Activated CD8-positive, alpha-beta memory T cell treated with anti-CD3 and anti-CD28 coated beads for 36 hours (primary cell): Measurements from ENCODE around the gene NME7. TPM values are rescaled to one million over a fixed set of nuclear protein-coding genes. Genes with fewer than 3 reads are reported as not detected.

Experiments used
- CTCF ChIA-PET: fragments of 350-600 bp; sonication (Branson Sonifier 250); formaldehyde crosslinking; loops from one replicate; lab custom pipeline; 2021; ENCODE audit warnings: antibody characterized with exemption; lab: Charles Lee
- POLR2A ChIA-PET: fragments of 350-600 bp; sonication (Branson Sonifier 250); formaldehyde crosslinking; loops from one replicate; lab custom pipeline; 2021; ENCODE audit warnings: antibody characterized with exemption; lab: Charles Lee
- total RNA-seq, 2 experiments: library from RNA; stranded (reverse); gene quantifications; one replicate each; pipeline ENCODE4 v1.2.3, GENCODE V29; 2021

The NME7 gene
- total RNA-seq, 2 experiments from 2014 or later: 25.4 to 27.0 TPM

- ChIA-PET CTCF (interaction anchor here (1.7 kb wide), 1 partner anchor 11 kb away, joined by 7 read pairs; no protein-coding TSS in a partner anchor), POLR2A (no interaction called here)
Observed at GRCh38 chr1:169118227-169118626, 249.4 kb downstream of the NME7 start.

- POLR2A ChIA-PET: no interaction called here
- CTCF ChIA-PET: interaction anchor here (1.7 kb wide), 1 partner anchor 10 kb away, joined by 7 read pairs; no protein-coding TSS in a partner anchor
Observed at GRCh38 chr1:169117599-169117998, 250.0 kb downstream of the NME7 start.

- ChIA-PET POLR2A (no interaction called here), CTCF (interaction anchor here (1.7 kb wide), 1 partner anchor 9 kb away, joined by 7 read pairs; no protein-coding TSS in a partner anchor)
Observed at GRCh38 chr1:169117014-169117413, 250.6 kb downstream of the NME7 start.

GRCh38 chr1:169115891-169116585 lies 251.6 kb downstream of the NME7 start:
- ChIA-PET POLR2A (no interaction called here), CTCF (no interaction called here)

GRCh38 chr1:169113613-169114119 lies 253.9 kb downstream of the NME7 start:
- ChIA-PET CTCF (no interaction called here), POLR2A (no interaction called here)

GRCh38 chr1:169112241-169112640 lies 255.4 kb downstream of the NME7 start:
- ChIA-PET POLR2A (interaction anchor here (0.5 kb wide), 1 partner anchor 23 kb away, joined by 5 read pairs; no protein-coding TSS in a partner anchor), CTCF (no interaction called here)

GRCh38 chr1:169111472-169111871 lies 256.1 kb downstream of the NME7 start:
- ChIA-PET CTCF (no interaction called here), POLR2A (no interaction called here)

GRCh38 chr1:169110689-169111447 lies 256.7 kb downstream of the NME7 start:
- CTCF ChIA-PET: no interaction called here

GRCh38 chr1:169110236-169110635 lies 257.4 kb downstream of the NME7 start:
- POLR2A ChIA-PET: no interaction called here

More at GRCh38 chr1:169110689-169111447, 256.7 kb downstream of the NME7 start:
- POLR2A ChIA-PET: no interaction called here

GRCh38 chr1:169109561-169110134 lies 257.9 kb downstream of the NME7 start:
- POLR2A ChIA-PET: no interaction called here
- CTCF ChIA-PET: no interaction called here

More at GRCh38 chr1:169110236-169110635, 257.4 kb downstream of the NME7 start:
- CTCF ChIA-PET: no interaction called here

GRCh38 chr1:169108863-169109560 lies 258.6 kb downstream of the NME7 start:
- ChIA-PET POLR2A (no interaction called here), CTCF (interaction anchor here (2.2 kb wide), 1 partner anchor 9 kb away, joined by 7 read pairs; no protein-coding TSS in a partner anchor)

GRCh38 chr1:169108223-169108622 lies 259.4 kb downstream of the NME7 start:
- ChIA-PET CTCF (interaction anchor here (0.9 to 2.2 kb wide), 2 partner anchors 10 to 121 kb away, joined by 3 to 7 read pairs; no protein-coding TSS in a partner anchor), POLR2A (no interaction called here)

GRCh38 chr1:169107603-169108208 lies 259.9 kb downstream of the NME7 start:
- ChIA-PET POLR2A (interaction anchor here (0.7 kb wide), 1 partner anchor 611 kb away, joined by 3 read pairs; no protein-coding TSS in a partner anchor), CTCF (interaction anchor here (0.9 to 2.2 kb wide), 2 partner anchors 10 to 121 kb away, joined by 3 to 7 read pairs; no protein-coding TSS in a partner anchor)

- ChIA-PET POLR2A (interaction anchor here (0.7 kb wide), 1 partner anchor 610 kb away, joined by 3 read pairs; no protein-coding TSS in a partner anchor), CTCF (interaction anchor here (2.2 kb wide), 1 partner anchor 11 kb away, joined by 7 read pairs; no protein-coding TSS in a partner anchor)
Observed at GRCh38 chr1:169106921-169107602, 260.5 kb downstream of the NME7 start.

- CTCF ChIA-PET: interaction anchor here (1.4 to 2.2 kb wide), 2 partner anchors 12 kb away, joined by 5 to 7 read pairs; no protein-coding TSS in a partner anchor
- POLR2A ChIA-PET: no interaction called here
Observed at GRCh38 chr1:169106095-169106920, 261.3 kb downstream of the NME7 start, which contains the start of gene ATP1B1. ATP1B1 (plus strand) TSS chr1:169106690; CDS start chr1:169106830, 140 bp downstream.

- ChIA-PET POLR2A (no interaction called here), CTCF (interaction anchor here (1.4 kb wide), 1 partner anchor 11 kb away, joined by 5 read pairs; no protein-coding TSS in a partner anchor)
Observed at GRCh38 chr1:169105434-169106094, 262.0 kb downstream of the NME7 start.
